HG03520 (cell line): ENCODE measurements around the gene MAGEC3.

Experiments
- ATAC-seq: cut with Tn5 transposase; IDR thresholded peaks from one replicate; pipeline ENCODE4 v1.9.1; 2021; ENCODE audit warnings: mild to moderate bottlenecking, moderate library complexity; ENCODE audit not compliant: unreplicated experiment

MAGEC3 gene

GRCh38 chrX:141941234-141941633 is 103.1 kb downstream of the MAGEC3 start:
- ATAC-seq: no peak

GRCh38 chrX:141945426-141945825 is 107.3 kb downstream of the MAGEC3 start:
- no peak for ATAC-seq

GRCh38 chrX:141947350-141947749 is 109.2 kb downstream of the MAGEC3 start:
- ATAC-seq: no peak
